DOHH2 (cell line): Measurements from ENCODE around the gene RAE1.
"Not testable (repeated sequence)": the region's sequence is repeated elsewhere in the genome, so short reads cannot be mapped to it uniquely, and the experiment has no call there.

Experiments used
- EZH2phosphoT487 ChIP-seq: fragments of 200-600 bp; sonication (generic); IDR thresholded peaks from 2 replicates; pipeline ENCODE4 v1.6.1; 2017; ENCODE audit warnings: borderline replicate concordance, mild to moderate bottlenecking, antibody characterized with exemption, low read length, moderate library complexity, mixed read lengths
- TF ChIP-seq, protein P1 (sequence below): fragments of 200-600 bp; sonication (generic); IDR thresholded peaks from one replicate; pipeline ENCODE4 v1.5.1; 2014; ENCODE audit warnings: antibody characterized with exemption, mild to moderate bottlenecking, low read depth, low read length; ENCODE audit not compliant: poor library complexity, severe bottlenecking

DNA sequence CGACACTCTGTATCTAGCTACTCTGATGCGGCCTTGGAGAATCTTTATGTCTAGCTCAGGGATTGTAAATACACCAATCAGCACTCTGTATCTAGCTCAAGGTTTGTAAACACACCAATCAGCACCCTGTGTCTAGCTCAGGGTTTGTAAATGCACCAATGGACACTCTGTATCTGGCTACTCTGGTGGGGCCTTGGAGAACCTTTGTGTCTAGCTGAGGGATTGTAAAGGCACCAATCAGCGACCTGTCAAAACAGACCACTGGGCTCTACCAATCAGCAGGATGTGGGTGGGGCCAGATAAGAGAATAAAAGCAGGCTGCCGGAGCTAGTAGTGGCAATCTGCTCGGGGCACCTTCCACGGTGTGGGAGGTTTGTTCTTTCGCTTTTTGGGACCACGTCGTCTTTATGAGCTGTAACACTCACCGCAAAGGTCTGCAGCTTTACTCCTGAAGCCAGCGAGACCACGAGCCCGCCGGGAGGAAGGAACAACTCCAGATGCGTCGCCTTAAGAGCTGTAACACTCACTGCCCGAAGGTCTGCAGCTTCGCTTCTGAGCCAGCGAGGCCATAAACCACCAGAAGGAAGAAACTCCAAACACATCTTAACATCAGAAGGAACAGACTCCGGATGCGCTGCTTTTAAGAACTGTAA lies 2.0 kb upstream of the RAE1 start:
- TF ChIP-seq, protein P1, sequence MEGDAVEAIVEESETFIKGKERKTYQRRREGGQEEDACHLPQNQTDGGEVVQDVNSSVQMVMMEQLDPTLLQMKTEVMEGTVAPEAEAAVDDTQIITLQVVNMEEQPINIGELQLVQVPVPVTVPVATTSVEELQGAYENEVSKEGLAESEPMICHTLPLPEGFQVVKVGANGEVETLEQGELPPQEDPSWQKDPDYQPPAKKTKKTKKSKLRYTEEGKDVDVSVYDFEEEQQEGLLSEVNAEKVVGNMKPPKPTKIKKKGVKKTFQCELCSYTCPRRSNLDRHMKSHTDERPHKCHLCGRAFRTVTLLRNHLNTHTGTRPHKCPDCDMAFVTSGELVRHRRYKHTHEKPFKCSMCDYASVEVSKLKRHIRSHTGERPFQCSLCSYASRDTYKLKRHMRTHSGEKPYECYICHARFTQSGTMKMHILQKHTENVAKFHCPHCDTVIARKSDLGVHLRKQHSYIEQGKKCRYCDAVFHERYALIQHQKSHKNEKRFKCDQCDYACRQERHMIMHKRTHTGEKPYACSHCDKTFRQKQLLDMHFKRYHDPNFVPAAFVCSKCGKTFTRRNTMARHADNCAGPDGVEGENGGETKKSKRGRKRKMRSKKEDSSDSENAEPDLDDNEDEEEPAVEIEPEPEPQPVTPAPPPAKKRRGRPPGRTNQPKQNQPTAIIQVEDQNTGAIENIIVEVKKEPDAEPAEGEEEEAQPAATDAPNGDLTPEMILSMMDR, result not testable (repeated sequence)
- not testable (repeated sequence) for TF ChIP-seq EZH2phosphoT487
